Activated CD4-positive, alpha-beta T cell treated with anti-CD3 and anti-CD28 coated beads, Interleukin-2, amount 10 ng/mL, durations not matched to agents 7 days and 5 days (primary cell): ENCODE results near the gene BMAL1. TPM values are rescaled to one million over a fixed set of nuclear protein-coding genes. Genes with fewer than 3 reads are reported as not detected.

Source experiments
- total RNA-seq, 2 experiments: library from RNA; stranded (reverse); gene quantifications; one replicate each; pipeline ENCODE4 v1.2.3, GENCODE V29; 2021

The BMAL1 gene
- total RNA-seq, 2 experiments from 2014 or later, result 32.0 to 36.9 TPM

Other genes starting within 250 kb of the BMAL1 start
- 10 to 100 TPM; 25.7 to 31.3 TPM for gene BTBD10, start 185.4 kb downstream of the BMAL1 start, total RNA-seq
- gene PTH, start 218.2 kb downstream of the BMAL1 start, total RNA-seq, result not detected